Smooth muscle cell (in vitro differentiated cells): ENCODE data around the gene ZNF672. TPM values are rescaled to one million over a fixed set of nuclear protein-coding genes. Genes with fewer than 3 reads are reported as not detected.
A peak's percentile ranks its signal among the peaks of the same experiment; 100 is the strongest.

Source experiments
- DNase-seq: peaks from one replicate; lab custom pipeline; 2025; ENCODE audit not compliant: unreplicated experiment; lab: John Stamatoyannopoulos, UW
- H2AFZ ChIP-seq: fragments of 200-600 bp; sonication (generic); 2 replicates; pipeline ENCODE4 v1.6.0; 2016; ENCODE audit warnings: antibody characterized with exemption, low read depth, mild to moderate bottlenecking
- H3F3A ChIP-seq: fragments of 200-600 bp; sonication (generic); 2 replicates; pipeline ENCODE4 v1.6.0; 2017; ENCODE audit warnings: antibody characterized with exemption, low read depth
- H3K27ac ChIP-seq: fragments of 200-600 bp; sonication (generic); 2 replicates; pipeline ENCODE4 v1.5.1; 2016; ENCODE audit warnings: low read depth, mild to moderate bottlenecking
- H3K27me3 ChIP-seq: fragments of 200-600 bp; sonication (generic); 2 replicates; pipeline ENCODE4 v1.6.1; 2016; ENCODE audit warnings: low read depth, mild to moderate bottlenecking
- H3K36me3 ChIP-seq: fragments of 200-600 bp; sonication (generic); 2 replicates; pipeline ENCODE4 v1.5.1; 2016; ENCODE audit warnings: low read depth
- H3K4me1 ChIP-seq: fragments of 200-600 bp; sonication (generic); 2 replicates; pipeline ENCODE4 v1.5.1; 2016; ENCODE audit warnings: low read depth
- H3K4me2 ChIP-seq: fragments of 200-600 bp; sonication (generic); 2 replicates; pipeline ENCODE4 v1.6.0; 2016; ENCODE audit warnings: mild to moderate bottlenecking
- H3K4me3 ChIP-seq: fragments of 200-600 bp; sonication (generic); 2 replicates; pipeline ENCODE4 v1.5.1; 2016; ENCODE audit warnings: mild to moderate bottlenecking
- H3K79me2 ChIP-seq: fragments of 200-600 bp; sonication (generic); 2 replicates; pipeline ENCODE4 v1.6.0; 2016; ENCODE audit warnings: low read depth, mild to moderate bottlenecking
- H3K9ac ChIP-seq: fragments of 200-600 bp; sonication (generic); 2 replicates; pipeline ENCODE4 v1.6.0; 2016; ENCODE audit warnings: low read depth
- H3K9me3 ChIP-seq: fragments of 200-600 bp; sonication (generic); replicated peaks from 2 replicates; pipeline ENCODE4 v1.5.1; 2016; ENCODE audit warnings: low read depth
- H4K20me1 ChIP-seq: fragments of 200-600 bp; sonication (generic); 2 replicates; pipeline ENCODE4 v1.6.0; 2016; ENCODE audit warnings: low read depth
- CTCF ChIP-seq: fragments of 200-600 bp; sonication (generic); IDR thresholded peaks from 2 replicates; pipeline ENCODE4 v1.5.1; 2017; ENCODE audit warnings: borderline replicate concordance, mild to moderate bottlenecking, antibody characterized with exemption; ENCODE audit not compliant: insufficient read depth, poor library complexity, severe bottlenecking
- WGBS: methylation state at CpG from one replicate; pipeline ENCODE4 v1.1.7; 2016; ENCODE audit warnings: low lambda C conversion rate; 5-methylcytosine and 5-hydroxymethylcytosine counted together
- polyA plus RNA-seq: library from polyadenylated mRNA; unstranded; fragments of >200 nt; fragmentation: Nextera tagmentation; extraction: Ambion mirVana; gene quantifications from 2 replicates; pipeline ENCODE4 v1.2.1, GENCODE V29; 2016
- total RNA-seq: library from RNA; depleted of rRNA; stranded (reverse); fragments of >200 nt; gene quantifications from 2 replicates; pipeline ENCODE4 v1.2.3, GENCODE V29; 2014

Gene ZNF672
- total and polyA plus RNA-seq, 2 experiments from 2014 or later = 25.8 to 28.7 TPM

- Histone ChIP-seq H3K27me3 (no peaks in the 10 kb centered on the region), H3K79me2 (peaks cover 52% of the 10 kb centered on the region), H3F3A (peaks cover 5% of the 10 kb centered on the region), H4K20me1 (peaks cover 49% of the 10 kb centered on the region), H2AFZ (no peak overlapping the region), H3K4me3 (no peak overlapping the region), H3K9me3 (no peaks in the 10 kb centered on the region), H3K4me1 (peaks cover 6% of the 10 kb centered on the region), H3K36me3 (no peaks in the 10 kb centered on the region), H3K27ac (peak overlapping the region; percentile 80), H3K4me2 (no peak overlapping the region), H3K9ac (peak overlapping the region; percentile 28)
- 86% methylated on average over 8 of the region's 8 CpGs for WGBS
- no peak for TF ChIP-seq CTCF
- no peak for DNase-seq
These were observed 4.8 kb downstream of the ZNF672 start for GRCh38 chr1:248842781-248843331.

GRCh38 chr1:248843687-248844086 lies 5.7 kb downstream of the ZNF672 start:
- Histone ChIP-seq H3K27ac (peak overlapping the region; percentile 80), H4K20me1 (peaks cover 49% of the 10 kb centered on the region), H3K4me1 (peaks cover 6% of the 10 kb centered on the region), H3K9ac (no peak overlapping the region), H3K9me3 (no peaks in the 10 kb centered on the region), H3K4me2 (no peak overlapping the region), H3F3A (peaks cover 5% of the 10 kb centered on the region), H3K27me3 (no peaks in the 10 kb centered on the region), H3K36me3 (no peaks in the 10 kb centered on the region), H3K79me2 (peaks cover 52% of the 10 kb centered on the region), H3K4me3 (no peak overlapping the region), H2AFZ (no peak overlapping the region)
- TF ChIP-seq CTCF = no peak
- 96% methylated on average over 3 of the region's 3 CpGs for WGBS
- DNase-seq = no peak

- Histone ChIP-seq H3F3A (no peaks in the 10 kb centered on the region), H3K36me3 (no peaks in the 10 kb centered on the region), H2AFZ (no peak overlapping the region), H3K79me2 (peaks cover 47% of the 10 kb centered on the region), H3K9me3 (no peaks in the 10 kb centered on the region), H3K4me1 (peaks cover under 1% of the 10 kb centered on the region), H3K27ac (no peak overlapping the region), H3K9ac (no peak overlapping the region), H3K4me2 (no peak overlapping the region), H3K4me3 (no peak overlapping the region), H3K27me3 (no peaks in the 10 kb centered on the region), H4K20me1 (peaks cover 45% of the 10 kb centered on the region)
- WGBS = 97% methylated on average over 8 of the region's 8 CpGs
- no peak for DNase-seq
- no peak for TF ChIP-seq CTCF
These were observed 6.5 kb downstream of the ZNF672 start for GRCh38 chr1:248844526-248844925.

DNA sequence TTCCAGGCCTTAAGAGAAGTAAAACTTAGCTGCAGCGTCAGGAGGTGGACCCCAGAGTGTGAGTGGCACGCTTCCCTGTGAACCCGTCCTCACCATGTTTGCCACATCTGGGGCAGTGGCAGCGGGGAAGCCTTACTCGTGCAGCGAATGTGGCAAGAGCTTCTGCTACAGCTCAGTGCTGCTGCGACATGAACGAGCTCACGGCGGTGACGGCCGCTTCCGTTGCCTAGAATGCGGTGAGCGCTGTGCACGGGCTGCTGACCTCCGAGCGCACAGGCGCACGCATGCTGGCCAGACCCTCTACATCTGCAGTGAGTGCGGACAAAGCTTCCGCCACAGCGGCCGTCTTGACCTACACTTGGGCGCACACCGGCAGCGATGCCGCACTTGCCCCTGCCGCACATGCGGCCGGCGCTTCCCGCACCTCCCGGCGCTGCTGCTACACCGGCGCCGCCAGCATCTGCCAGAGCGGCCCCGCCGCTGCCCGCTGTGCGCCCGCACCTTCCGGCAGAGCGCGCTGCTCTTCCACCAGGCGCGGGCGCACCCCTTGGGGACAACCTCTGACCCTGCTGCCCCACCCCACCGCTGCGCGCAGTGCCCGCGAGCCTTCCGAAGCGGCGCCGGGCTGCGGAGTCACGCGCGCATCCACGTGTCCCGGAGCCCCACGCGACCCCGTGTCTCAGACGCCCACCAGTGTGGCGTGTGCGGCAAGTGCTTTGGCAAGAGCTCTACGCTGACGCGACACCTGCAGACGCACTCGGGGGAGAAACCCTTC lies 9.3 kb downstream of the ZNF672 start:
- Histone ChIP-seq H3K79me2 (peaks cover 18% of the 10 kb centered on the region), H2AFZ (no peak overlapping the region), H3K4me1 (no peaks in the 10 kb centered on the region), H3K36me3 (no peaks in the 10 kb centered on the region), H3K27me3 (no peaks in the 10 kb centered on the region), H4K20me1 (peaks cover 27% of the 10 kb centered on the region), H3K4me3 (no peak overlapping the region), H3K27ac (no peak overlapping the region), H3K4me2 (no peak overlapping the region), H3F3A (no peaks in the 10 kb centered on the region), H3K9me3 (no peaks in the 10 kb centered on the region), H3K9ac (no peak overlapping the region)
- TF ChIP-seq CTCF = no peak
- WGBS = 98% methylated on average over 76 of the region's 76 CpGs
- DNase-seq = no peak
